ACC112 (cell line): Measurements from ENCODE around the gene MTERF2.
"Not testable (repeated sequence)": the region's sequence is repeated elsewhere in the genome, so short reads cannot be mapped to it uniquely, and the experiment has no call there.

ENCODE experiments used
- H2AFZ ChIP-seq: fragments of 200-600 bp; sonication (generic); one replicate; pipeline ENCODE4 v1.6.0; 2017; ENCODE audit warnings: antibody characterized with exemption, low read length; ENCODE audit not compliant: unreplicated experiment
- H3K27ac ChIP-seq: fragments of 200-600 bp; sonication (generic); 2 replicates; pipeline ENCODE4 v1.5.1; 2014; ENCODE audit warnings: low read depth, mild to moderate bottlenecking, antibody characterized with exemption, low read length, moderate library complexity
- H3K27me3 ChIP-seq: fragments of 200-600 bp; sonication (generic); 2 replicates; pipeline ENCODE4 v1.6.1; 2014; ENCODE audit warnings: mild to moderate bottlenecking, antibody characterized with exemption, low read length, moderate library complexity, mixed read lengths; ENCODE audit not compliant: insufficient read depth
- H3K36me3 ChIP-seq: fragments of 200-600 bp; sonication (generic); 2 replicates; pipeline ENCODE4 v1.6.1; 2016; ENCODE audit warnings: mild to moderate bottlenecking, antibody characterized with exemption, low read length, moderate library complexity, mixed read lengths; ENCODE audit not compliant: insufficient read depth
- H3K4me1 ChIP-seq: fragments of 200-600 bp; sonication (generic); one replicate; pipeline ENCODE4 v1.6.1; 2016; ENCODE audit warnings: low read length, mixed read lengths; ENCODE audit not compliant: insufficient read depth, unreplicated experiment, control insufficient read depth
- H3K4me3 ChIP-seq: fragments of 200-600 bp; sonication (generic); 2 replicates; pipeline ENCODE4 v1.5.1; 2014; ENCODE audit warnings: mild to moderate bottlenecking, low read depth, low read length
- H3K79me2 ChIP-seq: fragments of 200-600 bp; sonication (generic); one replicate; pipeline ENCODE4 v1.6.0; 2016; ENCODE audit warnings: low read length; ENCODE audit not compliant: control insufficient read depth, unreplicated experiment, insufficient read depth

MTERF2 gene

GRCh38 chr12:107025671-107026070 is 38.7 kb upstream of the MTERF2 start:
- Histone ChIP-seq H3K79me2 (peaks cover 6% of the 10 kb centered on the region), H3K27ac (no peak overlapping the region), H2AFZ (no peak overlapping the region), H3K4me1 (peaks cover 24% of the 10 kb centered on the region), H3K27me3 (no peaks in the 10 kb centered on the region), H3K4me3 (no peak overlapping the region), H3K36me3 (0 out of 2 replicates have a peak, but pooled peaks cover 3% of the 10 kb centered on the region)

DNA sequence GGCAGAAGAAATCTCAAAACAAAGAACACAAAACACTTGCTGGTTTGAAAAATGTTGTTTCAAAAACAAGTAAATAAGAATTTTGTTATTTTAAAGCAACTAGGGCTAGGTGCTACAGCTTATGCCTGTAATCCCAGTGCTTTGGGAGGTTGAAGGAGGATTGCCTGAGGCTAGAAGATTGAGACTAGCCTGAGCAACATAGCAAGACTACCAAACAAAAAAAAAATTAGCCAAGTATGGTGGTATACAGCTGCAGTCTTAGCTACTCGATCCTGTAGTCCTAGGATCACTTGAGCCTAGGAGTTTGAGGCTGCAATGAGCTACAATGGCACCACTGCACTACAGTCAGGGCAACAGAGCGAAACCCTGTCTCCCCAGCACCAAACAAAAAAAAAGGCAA is 32.6 kb upstream of the MTERF2 start:
- no peak overlapping the region for H2AFZ ChIP-seq
- 0 out of 2 replicates have a peak, but pooled peaks cover 3% of the 10 kb centered on the region for H3K36me3 ChIP-seq
- no peaks in the 10 kb centered on the region for H3K27me3 ChIP-seq
- H3K4me1 ChIP-seq: no peaks in the 10 kb centered on the region
- H3K27ac ChIP-seq: no peak overlapping the region
- no peak overlapping the region for H3K4me3 ChIP-seq
- no peaks in the 10 kb centered on the region for H3K79me2 ChIP-seq

- no peak overlapping the region for H3K27ac ChIP-seq
- no peaks in the 10 kb centered on the region for H3K4me1 ChIP-seq
- H3K27me3 ChIP-seq: no peaks in the 10 kb centered on the region
- 0 out of 2 replicates have a peak, but pooled peaks cover 3% of the 10 kb centered on the region for H3K36me3 ChIP-seq
- H3K4me3 ChIP-seq: no peak overlapping the region
- no peaks in the 10 kb centered on the region for H3K79me2 ChIP-seq
- no peak overlapping the region for H2AFZ ChIP-seq
These were observed 30.1 kb upstream of the MTERF2 start for GRCh38 chr12:107017042-107017441.

DNA sequence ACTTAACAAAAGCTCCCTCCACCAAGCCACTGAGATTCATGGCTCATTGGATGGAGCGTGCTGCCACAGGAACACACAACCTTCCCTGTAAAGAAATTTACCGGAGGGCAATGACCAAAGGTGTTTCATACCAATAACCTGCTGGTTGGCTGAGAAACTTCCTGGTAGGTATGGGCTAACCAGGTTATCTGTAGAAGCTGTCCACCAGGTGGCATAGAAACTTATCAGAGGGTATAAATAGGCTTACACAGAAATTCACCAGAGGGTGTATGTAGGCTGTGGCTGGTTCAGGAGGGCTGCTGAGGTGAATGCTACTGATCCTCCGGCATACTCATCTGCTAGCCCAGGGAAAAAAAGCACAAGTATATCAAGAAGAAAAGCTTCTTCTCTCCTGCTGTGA is 27.1 kb upstream of the MTERF2 start:
- H3K4me3 ChIP-seq: no peak overlapping the region
- no peaks in the 10 kb centered on the region for H3K27me3 ChIP-seq
- H3K36me3 ChIP-seq: no peaks in the 10 kb centered on the region
- no peaks in the 10 kb centered on the region for H3K4me1 ChIP-seq
- no peak overlapping the region for H2AFZ ChIP-seq
- H3K27ac ChIP-seq: no peak overlapping the region
- H3K79me2 ChIP-seq: no peaks in the 10 kb centered on the region

DNA sequence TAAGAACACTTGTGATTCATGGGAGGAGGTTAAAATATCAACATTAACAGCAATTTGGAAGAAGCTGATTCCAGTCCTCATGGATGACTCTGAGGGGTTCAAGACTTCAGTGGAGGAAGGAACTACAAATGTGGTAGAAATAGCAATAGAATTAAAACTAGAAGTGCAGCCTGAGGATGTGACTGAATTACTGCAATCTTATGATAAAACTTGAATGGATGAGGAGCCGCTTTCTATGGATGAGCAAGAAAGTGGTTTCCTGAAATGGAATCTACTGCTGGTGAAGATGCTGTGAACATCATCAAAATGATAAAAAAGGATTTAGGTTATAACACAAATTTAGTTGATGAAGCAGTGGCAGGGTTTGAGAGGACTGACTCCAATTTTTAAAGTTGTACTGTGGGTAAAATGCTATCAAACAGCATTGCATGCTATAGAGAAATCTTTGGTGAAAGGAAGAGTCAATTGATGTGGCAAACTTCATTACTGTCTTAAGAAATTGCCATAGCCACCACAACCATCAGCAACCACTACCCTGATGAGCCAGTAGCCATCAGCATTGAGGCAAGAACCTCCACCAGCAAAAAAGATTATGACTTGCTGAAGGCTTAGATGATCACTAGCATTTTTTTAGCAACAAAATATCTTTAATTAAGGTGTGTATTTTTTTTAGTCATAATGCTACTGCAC is 25.9 kb upstream of the MTERF2 start:
- H3K36me3 ChIP-seq: no peaks in the 10 kb centered on the region
- H3K4me3 ChIP-seq: no peak overlapping the region
- H2AFZ ChIP-seq: no peak overlapping the region
- H3K4me1 ChIP-seq: no peaks in the 10 kb centered on the region
- H3K79me2 ChIP-seq: no peaks in the 10 kb centered on the region
- H3K27ac ChIP-seq: no peak overlapping the region
- no peaks in the 10 kb centered on the region for H3K27me3 ChIP-seq

DNA sequence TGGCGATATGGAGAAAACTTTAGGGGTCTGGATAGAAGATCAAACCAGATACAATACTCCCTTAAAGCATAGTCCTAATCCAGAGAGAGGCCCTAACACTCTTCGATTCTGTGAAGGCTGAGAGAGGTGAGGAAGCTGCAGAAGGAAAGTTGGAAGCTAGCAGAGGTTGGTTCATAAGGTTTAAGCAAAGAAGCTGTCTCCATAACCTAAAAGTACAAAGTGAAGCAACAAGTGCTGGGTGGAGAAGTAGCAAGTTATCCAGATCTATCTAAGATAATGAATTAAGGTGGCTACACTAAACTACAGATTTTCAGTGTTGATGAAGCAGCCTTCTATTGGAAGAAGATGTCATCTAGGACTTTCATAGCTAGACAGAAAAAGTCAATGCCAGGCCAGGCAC is 24.6 kb upstream of the MTERF2 start:
- H3K27ac ChIP-seq: no peak overlapping the region
- no peak overlapping the region for H2AFZ ChIP-seq
- no peaks in the 10 kb centered on the region for H3K27me3 ChIP-seq
- H3K4me3 ChIP-seq: no peak overlapping the region
- no peaks in the 10 kb centered on the region for H3K79me2 ChIP-seq
- H3K4me1 ChIP-seq: no peaks in the 10 kb centered on the region
- H3K36me3 ChIP-seq: no peaks in the 10 kb centered on the region

DNA sequence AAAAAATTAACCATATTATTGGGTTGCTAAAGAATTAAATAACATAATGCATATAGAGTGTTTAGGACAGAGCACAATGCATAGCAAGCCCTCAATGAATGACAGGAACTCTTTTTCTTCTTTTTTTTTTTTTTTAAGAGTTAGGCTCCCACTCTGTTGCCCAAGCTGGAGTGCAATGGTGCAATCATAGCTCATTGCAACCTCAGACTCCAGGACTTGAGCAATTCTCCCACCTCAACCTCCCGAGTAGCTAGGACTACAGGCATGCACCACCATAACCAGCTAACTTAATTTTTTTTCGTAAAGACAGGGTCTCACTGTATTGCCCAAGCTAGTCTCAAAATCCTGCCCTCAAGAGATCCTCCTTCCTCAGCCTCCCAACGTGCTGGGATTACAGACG is 20.5 kb upstream of the MTERF2 start:
- H3K4me1 ChIP-seq: no peaks in the 10 kb centered on the region
- H3K27me3 ChIP-seq: no peaks in the 10 kb centered on the region
- no peaks in the 10 kb centered on the region for H3K79me2 ChIP-seq
- no peak overlapping the region for H3K4me3 ChIP-seq
- H3K27ac ChIP-seq: no peak overlapping the region
- H2AFZ ChIP-seq: no peak overlapping the region
- H3K36me3 ChIP-seq: no peaks in the 10 kb centered on the region

DNA sequence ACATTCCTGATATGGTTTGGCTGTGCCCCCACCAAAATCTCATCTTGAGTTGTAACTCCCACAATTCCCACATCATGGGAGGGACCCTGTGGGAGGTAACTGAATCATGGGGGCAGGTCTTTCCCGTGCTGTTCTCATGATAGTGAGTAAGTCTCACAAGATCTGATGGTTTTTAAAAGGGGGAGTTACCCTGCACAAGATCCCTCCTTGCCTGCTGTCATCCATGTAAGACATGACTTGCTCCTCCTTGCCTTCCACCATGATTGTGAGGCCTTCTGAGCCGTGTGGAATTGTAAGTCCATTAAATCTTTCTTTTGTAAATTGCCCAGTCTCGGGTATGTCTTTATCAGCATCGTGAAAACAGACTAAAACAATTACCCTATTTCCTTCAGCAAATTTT is 15.7 kb upstream of the MTERF2 start:
- not testable (repeated sequence) for H3K4me3 ChIP-seq, H3K27ac ChIP-seq, H3K36me3 ChIP-seq, H3K27me3 ChIP-seq, H3K4me1 ChIP-seq, H3K79me2 ChIP-seq, H2AFZ ChIP-seq

DNA sequence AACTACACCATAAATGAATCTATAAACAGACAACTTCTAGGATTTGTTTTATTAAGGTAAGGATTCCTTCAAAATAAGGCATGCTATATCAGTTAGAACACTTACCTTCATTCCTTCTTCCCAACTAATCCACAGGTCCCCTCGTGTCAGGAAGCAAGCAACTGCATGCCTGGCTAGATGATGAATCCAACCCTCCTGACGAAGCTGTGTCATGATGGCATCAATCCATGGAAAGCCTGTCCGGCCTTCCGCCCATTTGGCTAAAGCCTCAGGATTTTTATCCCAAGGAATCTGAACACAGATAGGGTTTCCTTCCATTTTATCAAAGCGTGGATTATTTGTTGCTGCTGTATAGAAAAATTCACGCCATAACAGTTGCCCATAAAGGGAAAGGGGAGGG is 12.5 kb upstream of the MTERF2 start:
- H3K4me3 ChIP-seq: no peak overlapping the region
- no peaks in the 10 kb centered on the region for H3K79me2 ChIP-seq
- no peak overlapping the region for H2AFZ ChIP-seq
- no peaks in the 10 kb centered on the region for H3K27me3 ChIP-seq
- no peak overlapping the region for H3K27ac ChIP-seq
- H3K4me1 ChIP-seq: no peaks in the 10 kb centered on the region
- peaks cover 11% of the 10 kb centered on the region; the same call in 1 of the 2 replicates for H3K36me3 ChIP-seq

DNA sequence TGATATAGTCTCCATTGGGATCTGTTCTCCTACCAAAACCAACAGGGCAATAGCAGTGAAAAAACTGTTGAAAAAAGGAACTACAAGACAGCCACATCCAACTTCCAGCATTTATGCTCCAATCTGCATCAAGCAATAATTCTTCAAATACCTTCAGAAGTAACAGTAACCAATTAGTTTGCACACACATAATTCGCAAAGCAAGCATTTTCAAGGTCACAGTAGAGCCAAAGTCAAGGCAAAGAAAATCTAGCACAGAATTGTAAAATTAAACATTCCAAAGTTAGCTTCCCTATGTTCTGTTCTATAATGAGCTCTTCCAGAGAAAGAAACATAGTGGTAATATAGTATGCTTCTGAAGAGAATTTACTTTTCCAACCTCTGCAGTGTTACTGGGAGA is 11.0 kb upstream of the MTERF2 start:
- H3K79me2 ChIP-seq: no peaks in the 10 kb centered on the region

DNA sequence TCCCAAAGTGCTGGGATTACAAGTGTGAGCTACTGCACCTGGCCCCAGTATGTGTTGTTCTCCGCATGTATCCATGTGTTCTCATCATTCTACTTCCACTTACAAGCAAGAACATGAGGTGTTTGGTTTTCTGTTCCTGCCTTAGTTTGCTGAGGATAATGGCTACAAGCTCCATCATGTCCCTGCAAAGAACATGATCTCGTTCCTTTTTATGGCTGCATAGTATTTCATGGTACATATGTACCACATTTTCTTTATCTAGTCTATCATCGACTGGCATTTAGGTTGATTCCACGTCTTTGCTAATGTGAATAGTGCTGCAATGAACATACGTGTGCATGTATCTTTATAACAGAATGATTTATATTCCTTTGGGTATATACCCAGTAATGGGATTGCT is 9.2 kb upstream of the MTERF2 start:
- not testable (repeated sequence) for H3K27me3 ChIP-seq, H2AFZ ChIP-seq, H3K4me1 ChIP-seq, H3K4me3 ChIP-seq, H3K27ac ChIP-seq, H3K79me2 ChIP-seq
- peaks cover 11% of the 10 kb centered on the region; the same call in 1 of the 2 replicates for H3K36me3 ChIP-seq

More for the DNA sequence above, 11.0 kb upstream of the MTERF2 start:
- no peaks in the 10 kb centered on the region for H3K4me1 ChIP-seq
- H3K27me3 ChIP-seq: no peaks in the 10 kb centered on the region
- no peak overlapping the region for H3K27ac ChIP-seq
- H2AFZ ChIP-seq: no peak overlapping the region
- no peak overlapping the region for H3K4me3 ChIP-seq
- peaks cover 11% of the 10 kb centered on the region; the same call in 1 of the 2 replicates for H3K36me3 ChIP-seq
